GM21825 (cell line): Measurements from ENCODE around the gene SH3TC1.

Experiments used
- ATAC-seq: cut with Tn5 transposase; IDR thresholded peaks from one replicate; pipeline ENCODE4 v1.9.1; 2021; ENCODE audit warnings: mild to moderate bottlenecking, moderate library complexity; ENCODE audit not compliant: unreplicated experiment

SH3TC1 gene

GRCh38 chr4:8272472-8273428 lies 73.7 kb downstream of the SH3TC1 start:
- no peak for ATAC-seq

GRCh38 chr4:8273450-8273849 lies 74.4 kb downstream of the SH3TC1 start:
- no peak for ATAC-seq

- ATAC-seq: no peak
These were observed 75.1 kb downstream of the SH3TC1 start for GRCh38 chr4:8274066-8274652.

GRCh38 chr4:8274765-8275547 lies 75.9 kb downstream of the SH3TC1 start:
- ATAC-seq: no peak

- no peak for ATAC-seq
These were observed 76.4 kb downstream of the SH3TC1 start for GRCh38 chr4:8275548-8275910.

- ATAC-seq: no peak
These were observed 77.5 kb downstream of the SH3TC1 start for GRCh38 chr4:8276358-8277240.

GRCh38 chr4:8277356-8278008 lies 78.4 kb downstream of the SH3TC1 start:
- no peak for ATAC-seq

- ATAC-seq: no peak
These were observed 78.9 kb downstream of the SH3TC1 start for GRCh38 chr4:8278009-8278395.

- ATAC-seq: no peak
These were observed 79.6 kb downstream of the SH3TC1 start for GRCh38 chr4:8278421-8279287.

GRCh38 chr4:8279321-8280157 lies 80.4 kb downstream of the SH3TC1 start:
- no peak for ATAC-seq

GRCh38 chr4:8280158-8280875 lies 81.2 kb downstream of the SH3TC1 start:
- ATAC-seq: no peak

- no peak for ATAC-seq
These were observed 81.9 kb downstream of the SH3TC1 start for GRCh38 chr4:8280876-8281440.

GRCh38 chr4:8281519-8282133 lies 82.5 kb downstream of the SH3TC1 start:
- ATAC-seq: no peak

- no peak for ATAC-seq
These were observed 83.1 kb downstream of the SH3TC1 start for GRCh38 chr4:8282134-8282641.

GRCh38 chr4:8282742-8283141 lies 83.7 kb downstream of the SH3TC1 start:
- no peak for ATAC-seq

GRCh38 chr4:8283161-8283560 lies 84.1 kb downstream of the SH3TC1 start:
- no peak for ATAC-seq
